ENCODE data around the gene FAM136A. TPM values are rescaled to one million over a fixed set of nuclear protein-coding genes. Genes with fewer than 3 reads are reported as not detected.

The FAM136A gene
- 10 to 100 TPM; 63.0 to 68.9 TPM for total RNA-seq

DNA sequence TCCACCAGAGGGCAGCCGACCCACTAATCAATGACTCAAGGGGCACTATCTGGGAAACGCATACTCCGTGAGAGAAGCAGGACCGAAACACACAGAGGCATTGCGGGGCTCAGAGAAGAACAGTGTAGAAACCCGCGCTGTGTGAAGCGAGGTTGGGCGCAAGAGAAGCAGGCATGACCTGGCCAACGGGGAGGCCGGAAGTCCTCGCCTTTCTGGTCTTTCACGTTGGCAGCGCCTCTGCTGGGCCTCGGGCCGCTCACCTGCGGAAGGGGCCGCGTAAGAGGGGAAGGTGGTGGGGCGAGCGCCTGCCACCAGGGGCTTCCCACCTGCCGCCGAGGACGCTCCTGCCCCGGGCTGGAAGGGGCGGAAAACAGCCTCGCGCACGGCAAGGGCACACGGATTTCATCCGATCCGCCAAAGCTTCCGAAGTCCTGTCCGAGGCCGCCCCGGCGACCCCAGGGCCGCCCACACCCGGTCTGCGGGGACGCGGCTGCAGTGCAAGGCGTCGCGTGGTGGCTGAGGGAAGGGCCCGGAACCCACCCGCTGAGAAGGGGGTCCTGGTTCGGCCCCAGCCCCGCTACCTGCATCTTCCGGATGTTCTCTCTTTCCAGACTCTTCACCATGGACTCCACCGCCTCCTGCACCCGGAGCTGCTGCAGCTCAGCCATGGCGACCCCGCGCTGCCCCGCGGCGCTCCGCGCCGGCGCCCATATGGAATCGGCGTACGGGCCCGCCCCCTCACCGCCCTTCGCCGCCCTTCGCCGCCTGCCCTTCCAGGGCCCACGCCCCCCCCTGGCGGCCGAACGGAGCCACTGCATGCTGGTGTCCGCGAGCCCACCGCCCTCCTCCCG, at the start of gene FAM136A:
Gene FAM136A (minus strand): TSS at position 724 of the 851 bp plus-strand sequence. CDS start 56 bp downstream, at position 668.
- Mint-ChIP-seq H3K4me3 (peak within 1 kb of the TSS; percentile 93), H3K9me3 (no peaks in the 10 kb centered on the region), H3K36me3 (ENCODE audit: low read depth) (peaks cover 36% of the 10 kb centered on the region), H3K27me3 (no peaks in the 10 kb centered on the region), H3K4me1 (ENCODE audit: low read depth) (peaks cover 34% of the 10 kb centered on the region), H3K27ac (peak within 1 kb of the TSS; percentile 97)
- peak; percentile 90 for TF ChIP-seq CTCF (IDR thresholded peaks at IDR 0.05)
- ATAC-seq (peak; percentile 88), DNase-seq (peak; percentile 89)
- ChIA-PET CTCF (interaction anchor here (0.5 to 5.7 kb wide), 29 partner anchors 9 to 577 kb away, joined by 3 to 98 read pairs (median 3); partner anchors contain the start of genes C2orf42, PCYOX1, SNRNP27 and SNRPG), POLR2A (interaction anchor here (0.8 to 2.6 kb wide), 6 partner anchors 8 to 387 kb away, joined by 3 to 13 read pairs (median 6); partner anchors contain the start of genes C2orf42, MXD1, PCYOX1 and SNRPG)
- intact Hi-C loops (cut with micrococcal nuclease) = loop anchor here (5.0 to 10.0 kb wide), 3 partner anchors 313 to 389 kb away; no protein-coding TSS in a partner anchor

GRCh38 chr2:70349921-70350685, 48.2 kb upstream of the FAM136A start:
- TF ChIP-seq CTCF (IDR thresholded peaks at IDR 0.05) = no peak
- intact Hi-C loops (cut with micrococcal nuclease) = no loop called here
- CTCF ChIA-PET = interaction anchor here (1.8 kb wide), 1 partner anchor 9 kb away, joined by 12 read pairs; no protein-coding TSS in a partner anchor
- no peaks in the 10 kb centered on the region for H3K4me1 Mint-ChIP-seq (ENCODE audit: low read depth)
- POLR2A ChIA-PET = no interaction called here
- no peak overlapping the region for H3K4me3 Mint-ChIP-seq
- peaks cover 7% of the 10 kb centered on the region for H3K27me3 Mint-ChIP-seq
- no peak for DNase-seq
- no peak for ATAC-seq
- no peaks in the 10 kb centered on the region for H3K36me3 Mint-ChIP-seq (ENCODE audit: low read depth)
- H3K9me3 Mint-ChIP-seq = no peaks in the 10 kb centered on the region
- no peak overlapping the region for H3K27ac Mint-ChIP-seq

DNA sequence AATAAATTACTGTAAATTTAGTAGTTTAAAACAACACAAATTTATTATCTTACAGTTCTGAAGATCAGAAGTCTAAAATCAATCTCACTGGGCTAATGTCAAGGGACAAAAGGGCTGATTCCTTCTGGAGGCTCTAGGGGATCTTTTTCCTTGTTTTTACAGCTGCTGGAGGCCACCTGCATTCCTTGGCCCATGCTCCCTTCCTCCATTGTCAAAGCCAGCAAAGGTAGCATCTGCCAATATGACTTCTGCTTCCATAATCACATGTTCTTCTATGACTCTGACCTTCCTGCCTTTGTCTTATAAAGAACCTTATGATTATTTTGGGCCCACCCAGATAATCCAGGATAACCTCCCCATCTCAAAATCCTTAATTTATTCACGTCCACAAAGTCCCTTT, 46.0 kb upstream of the FAM136A start:
- H3K9me3 Mint-ChIP-seq = no peaks in the 10 kb centered on the region
- POLR2A ChIA-PET = no interaction called here
- no peak overlapping the region for H3K27ac Mint-ChIP-seq
- TF ChIP-seq CTCF (IDR thresholded peaks at IDR 0.05) = no peak
- no peak for ATAC-seq
- H3K4me3 Mint-ChIP-seq = no peak overlapping the region
- H3K36me3 Mint-ChIP-seq (ENCODE audit: low read depth) = no peaks in the 10 kb centered on the region
- DNase-seq = no peak
- peaks cover 6% of the 10 kb centered on the region for H3K27me3 Mint-ChIP-seq
- CTCF ChIA-PET = interaction anchor here (2.1 kb wide), 1 partner anchor 269 kb away, joined by 9 read pairs; no protein-coding TSS in a partner anchor
- intact Hi-C loops (cut with micrococcal nuclease) = no loop called here
- no peaks in the 10 kb centered on the region for H3K4me1 Mint-ChIP-seq (ENCODE audit: low read depth)

GRCh38 chr2:70344195-70344594, 42.3 kb upstream of the FAM136A start:
- no peaks in the 10 kb centered on the region for H3K9me3 Mint-ChIP-seq
- TF ChIP-seq CTCF (IDR thresholded peaks at IDR 0.05) = no peak
- no peak overlapping the region for H3K27ac Mint-ChIP-seq
- H3K27me3 Mint-ChIP-seq = peaks cover 5% of the 10 kb centered on the region
- ChIA-PET POLR2A (no interaction called here), CTCF (interaction anchor here (4.8 kb wide), 1 partner anchor 41 kb away, joined by 31 read pairs; the partner anchor contains the start of gene FAM136A)
- intact Hi-C loops (cut with micrococcal nuclease) = loop anchor here (5.0 kb wide), 1 partner anchor 303 kb away; no protein-coding TSS in a partner anchor
- no peaks in the 10 kb centered on the region for H3K36me3 Mint-ChIP-seq (ENCODE audit: low read depth)
- no peaks in the 10 kb centered on the region for H3K4me1 Mint-ChIP-seq (ENCODE audit: low read depth)
- ATAC-seq = no peak
- H3K4me3 Mint-ChIP-seq = no peak overlapping the region
- no peak for DNase-seq

Measured in activated CD8-positive, alpha-beta T cell treated with anti-CD3 and anti-CD28 coated beads for 36 hours (primary cell).